Transverse colon (tissue), 4 donors: ENCODE data around the gene REC114. TPM values are rescaled to one million over a fixed set of nuclear protein-coding genes. Genes with fewer than 3 reads are reported as not detected.
"Not testable (repeated sequence)": the region's sequence is repeated elsewhere in the genome, so short reads cannot be mapped to it uniquely, and the experiment has no call there.

Experiments used
- DNase-seq: peaks from one replicate; pipeline ENCODE4 v3.0.0-alpha.2; 2019
- H3K27ac ChIP-seq, 4 donors: fragments of 200-600 bp; sonication (generic); 2 replicates each; pipeline ENCODE4 v1.5.1; 2016 to 2018; ENCODE audit warnings: inconsistent platforms in 4 of 4
- H3K27me3 ChIP-seq: fragments of 200-600 bp; sonication (generic); 2 replicates; pipeline ENCODE4 v1.5.1; 2017; ENCODE audit warnings: inconsistent platforms
- H3K36me3 ChIP-seq, 4 donors: fragments of 200-600 bp; sonication (generic); 2 replicates each; pipeline ENCODE4 v1.5.1; 2017 to 2019; ENCODE audit warnings: inconsistent platforms in 4 of 4
- H3K4me1 ChIP-seq, 4 donors: fragments of 200-600 bp; sonication (generic); 2 replicates each; pipeline ENCODE4 v1.5.1; 2017 to 2020; ENCODE audit warnings: inconsistent platforms in 4 of 4
- H3K4me3 ChIP-seq, 4 donors: fragments of 200-600 bp; sonication (generic); 1 replicate in 1 of 4; 2 replicates in 3 of 4; pipeline versions ENCODE4 v1.5.1 to v1.6.1; 2017 to 2019; ENCODE audit warnings: inconsistent platforms in 4 of 4
- H3K9me3 ChIP-seq, 2 donors: fragments of 200-600 bp; sonication (generic); 2 replicates each; pipeline ENCODE4 v1.5.1; 2017 to 2019; ENCODE audit warnings: inconsistent platforms in 2 of 2
- EP300 ChIP-seq: sonication (generic); formaldehyde crosslinking; IDR thresholded peaks from one replicate; pipeline ENCODE4 v1.6.1; 2017; ENCODE audit warnings: antibody characterized with exemption, low read depth
- POLR2A ChIP-seq: fragments of 450-650 bp; IDR thresholded peaks from one replicate; pipeline ENCODE4 v1.6.1; 2016; ENCODE audit warnings: antibody characterized with exemption, mild to moderate bottlenecking, moderate library complexity
- POLR2AphosphoS5 ChIP-seq, 3 donors: sonication (generic); formaldehyde crosslinking; IDR thresholded peaks; one replicate each; pipeline ENCODE4 v1.6.1; 2016; ENCODE audit warnings: antibody characterized with exemption in 3 of 3
- WGBS, 2 donors: methylation state at CpG; one replicate each; pipeline ENCODE4 v1.1.5; 2018; ENCODE audit warnings: low coverage in 1 of 2; 5-methylcytosine and 5-hydroxymethylcytosine counted together
- in situ Hi-C, 4 donors: fragments of 200-750 bp; cut with MboI; loops; one replicate each; pipeline versions ENCODE4 v1.15.0 to v1.15.1; 2017; ENCODE audit warnings: low sequenced_read_pairs in 3 of 4, low pct_ligation_motif_present in 1 of 4, low pct_unique_long_range_greater_than_20kb in 1 of 4
- intact Hi-C: fragments of 100-400 bp; cut with DNase I; formaldehyde crosslinking; loops from one replicate; pipeline ENCODE4 v1.15.1; 2023; ENCODE audit warnings: low total_unique reads
- total RNA-seq, 4 donors: library from RNA; depleted of rRNA; stranded (reverse); fragments of >200 nt; gene quantifications; one replicate each; pipeline ENCODE4 v1.1.0, GENCODE V29; 2016
- TF ChIP-seq, protein P1 (sequence below), 5 experiments: fragments of 200-600 bp in 3 of 5; fragments of 450-650 bp in 2 of 5; sonication (generic) in 3 of 5; IDR thresholded peaks; 1 replicate in 2 of 5; 2 replicates in 3 of 5; pipeline ENCODE4 v1.5.1; 2016 to 2017; ENCODE audit warnings: antibody characterized with exemption in 5 of 5, inconsistent platforms in 3 of 5, mild to moderate bottlenecking in 2 of 5, moderate library complexity in 1 of 5

The REC114 gene
- total RNA-seq, 4 donors from 2014 or later: not detected

DNA sequence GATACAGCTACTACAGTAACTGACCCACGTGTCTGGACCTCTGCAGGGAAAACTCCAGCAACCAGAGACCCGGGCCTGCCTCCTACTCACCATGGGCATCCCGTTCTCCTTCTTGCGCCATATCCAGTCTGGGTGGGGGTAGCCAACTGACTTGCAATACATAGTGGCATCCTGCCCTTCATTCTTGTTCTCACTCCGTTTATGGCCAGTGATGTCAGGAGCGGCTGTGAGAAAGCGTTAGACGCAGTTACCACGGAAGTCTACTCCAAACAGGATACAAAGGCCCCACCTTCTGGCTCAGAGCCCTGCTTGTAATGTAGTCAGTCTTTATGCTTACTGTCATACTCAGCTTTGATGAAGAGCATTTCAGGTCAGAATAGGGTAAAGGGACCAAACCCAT is 130.6 kb downstream of the REC114 start:
- Histone ChIP-seq H3K27me3 (no peaks in the 10 kb centered on the region), H3K27ac (peak overlapping the region; percentile 74 to 78 (median 76)), H3K36me3 (peaks cover 0 to 22% (median 9%) of the 10 kb centered on the region in 4 donors), H3K4me1 (peaks cover 13 to 46% (median 23%) of the 10 kb centered on the region in 4 donors), H3K9me3 (no peaks in the 10 kb centered on the region), H3K4me3 (no peak overlapping the region)
- peak in 2 of 3 donors; percentile 36 to 57 for TF ChIP-seq POLR2AphosphoS5 (IDR thresholded peaks at IDR 0.05)
- no peak for TF ChIP-seq POLR2A
- intact Hi-C loops: loop anchor here (5.0 kb wide), 1 partner anchor 64 kb away; no protein-coding TSS in a partner anchor
- peak; percentile 89 for DNase-seq
- in situ Hi-C loops: loop anchor here in 1 of 4 donors (25.0 kb wide), 1 partner anchor 139 kb away; no protein-coding TSS in a partner anchor
- 31% methylated on average over 9 of the region's 9 CpGs; no CpG with 5 or more reads in 1 of the 2 donors for WGBS, 2 donors

DNA sequence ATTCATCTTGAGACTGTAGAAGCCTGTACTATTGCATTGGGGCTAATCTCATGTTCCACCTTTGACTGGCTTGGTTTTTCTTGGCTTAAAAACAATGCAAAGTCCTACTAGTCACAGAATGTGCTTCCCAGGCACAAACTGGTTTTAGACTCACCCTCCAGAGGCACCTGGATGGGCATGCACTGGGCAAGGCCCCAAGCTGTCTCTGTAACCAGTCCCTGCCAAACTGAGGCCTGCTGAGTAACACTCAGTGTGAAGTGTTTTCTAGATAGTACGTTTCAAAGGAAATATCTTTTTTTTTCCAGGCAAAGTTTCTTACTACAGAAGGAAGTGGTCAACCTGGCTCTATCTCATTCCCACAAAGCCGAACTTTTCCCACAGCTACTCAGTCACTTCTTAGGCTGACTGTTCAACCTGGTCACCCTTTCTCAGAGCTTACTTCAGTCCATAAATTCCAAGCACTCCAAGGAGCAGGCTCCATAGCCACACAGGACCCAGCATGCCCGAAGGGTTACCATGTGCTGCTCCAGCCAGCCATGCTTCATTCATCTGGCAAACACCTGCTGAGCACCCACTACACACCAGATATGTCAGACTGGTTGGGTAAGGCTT is 132.8 kb downstream of the REC114 start:
- TF ChIP-seq EP300 (no peak), POLR2A (no peak), POLR2AphosphoS5 (IDR thresholded peaks at IDR 0.05) (no peak)
- TF ChIP-seq, protein P1, sequence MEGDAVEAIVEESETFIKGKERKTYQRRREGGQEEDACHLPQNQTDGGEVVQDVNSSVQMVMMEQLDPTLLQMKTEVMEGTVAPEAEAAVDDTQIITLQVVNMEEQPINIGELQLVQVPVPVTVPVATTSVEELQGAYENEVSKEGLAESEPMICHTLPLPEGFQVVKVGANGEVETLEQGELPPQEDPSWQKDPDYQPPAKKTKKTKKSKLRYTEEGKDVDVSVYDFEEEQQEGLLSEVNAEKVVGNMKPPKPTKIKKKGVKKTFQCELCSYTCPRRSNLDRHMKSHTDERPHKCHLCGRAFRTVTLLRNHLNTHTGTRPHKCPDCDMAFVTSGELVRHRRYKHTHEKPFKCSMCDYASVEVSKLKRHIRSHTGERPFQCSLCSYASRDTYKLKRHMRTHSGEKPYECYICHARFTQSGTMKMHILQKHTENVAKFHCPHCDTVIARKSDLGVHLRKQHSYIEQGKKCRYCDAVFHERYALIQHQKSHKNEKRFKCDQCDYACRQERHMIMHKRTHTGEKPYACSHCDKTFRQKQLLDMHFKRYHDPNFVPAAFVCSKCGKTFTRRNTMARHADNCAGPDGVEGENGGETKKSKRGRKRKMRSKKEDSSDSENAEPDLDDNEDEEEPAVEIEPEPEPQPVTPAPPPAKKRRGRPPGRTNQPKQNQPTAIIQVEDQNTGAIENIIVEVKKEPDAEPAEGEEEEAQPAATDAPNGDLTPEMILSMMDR (IDR thresholded peaks at IDR 0.05): no peak
- H3K4me1 ChIP-seq: peaks cover 13 to 49% (median 26%) of the 10 kb centered on the region in 4 donors
- no peaks in the 10 kb centered on the region for H3K9me3 ChIP-seq
- 70 to 81% methylated on average over 2 to 3 of the region's 3 CpGs for WGBS, 2 donors
- no peak overlapping the region for H3K4me3 ChIP-seq
- H3K27ac ChIP-seq: no peak overlapping the region
- DNase-seq: no peak
- no peaks in the 10 kb centered on the region for H3K27me3 ChIP-seq
- intact Hi-C loops: no loop called here
- peaks cover 0 to 11% (median 2%) of the 10 kb centered on the region in 4 donors for H3K36me3 ChIP-seq
- in situ Hi-C loops: no loop called here

DNA sequence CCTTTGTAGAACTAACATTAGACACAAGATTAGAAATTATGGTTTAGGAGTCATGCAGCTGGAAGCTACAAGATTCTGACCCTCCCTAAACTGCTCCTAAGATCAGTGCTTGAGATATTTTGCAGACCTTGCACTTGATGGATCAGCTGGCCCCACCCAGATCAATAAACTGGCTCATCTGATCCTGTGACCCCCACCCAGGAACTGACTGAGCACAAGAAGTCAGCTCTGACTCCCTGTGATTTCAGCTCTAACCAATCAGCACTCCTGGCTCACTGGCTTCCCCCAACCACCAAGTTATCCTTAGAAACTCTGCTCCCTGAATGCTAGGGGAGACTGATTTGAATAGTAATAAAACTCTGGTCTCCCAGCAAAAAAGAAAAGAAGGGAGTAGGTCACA is 134.6 kb downstream of the REC114 start:
- in situ Hi-C loops, H3K27me3 ChIP-seq, intact Hi-C loops, H3K36me3 ChIP-seq, H3K9me3 ChIP-seq, DNase-seq, H3K4me3 ChIP-seq: not testable (repeated sequence)
- peaks cover 13 to 43% (median 24%) of the 10 kb centered on the region in 4 donors for H3K4me1 ChIP-seq
- H3K27ac ChIP-seq: peak overlapping the region; percentile 47 to 76 (median 66)

DNA sequence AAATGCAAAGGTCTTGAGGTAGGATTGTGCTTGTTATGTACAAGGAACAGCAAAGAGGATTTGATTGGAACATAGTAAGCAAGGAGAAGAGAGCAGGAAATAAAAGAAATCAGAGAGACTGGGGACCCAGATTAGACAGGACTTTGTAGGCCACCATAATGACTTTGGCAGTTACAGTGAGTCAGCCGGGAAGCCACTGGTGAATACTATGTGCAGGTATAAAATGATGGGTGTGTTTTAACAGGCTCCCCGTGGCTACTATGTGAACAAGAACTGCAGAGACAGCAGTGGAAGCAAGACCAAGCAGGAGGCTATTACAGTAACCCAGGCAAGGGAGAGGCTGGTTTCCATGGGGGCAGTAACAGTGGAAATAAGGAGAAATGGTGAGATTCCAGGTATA is 135.1 kb downstream of the REC114 start:
- H3K4me3 ChIP-seq: no peak overlapping the region
- in situ Hi-C loops (no loop called here), intact Hi-C loops (no loop called here)
- H3K27ac ChIP-seq: peak overlapping the region; percentile 47 to 76 (median 66)
- peaks cover 13 to 39% (median 20%) of the 10 kb centered on the region in 4 donors for H3K4me1 ChIP-seq
- no peak for TF ChIP-seq EP300
- no peak for TF ChIP-seq POLR2A
- TF ChIP-seq, protein P1 (IDR thresholded peaks at IDR 0.05): no peak
- peaks cover 0 to 9% (median 0%) of the 10 kb centered on the region in 4 donors for H3K36me3 ChIP-seq
- DNase-seq: peak; percentile 46
- no peaks in the 10 kb centered on the region for H3K9me3 ChIP-seq
- 41 to 59% methylated on average over 2 of the region's 2 CpGs for WGBS, 2 donors
- H3K27me3 ChIP-seq: no peaks in the 10 kb centered on the region

DNA sequence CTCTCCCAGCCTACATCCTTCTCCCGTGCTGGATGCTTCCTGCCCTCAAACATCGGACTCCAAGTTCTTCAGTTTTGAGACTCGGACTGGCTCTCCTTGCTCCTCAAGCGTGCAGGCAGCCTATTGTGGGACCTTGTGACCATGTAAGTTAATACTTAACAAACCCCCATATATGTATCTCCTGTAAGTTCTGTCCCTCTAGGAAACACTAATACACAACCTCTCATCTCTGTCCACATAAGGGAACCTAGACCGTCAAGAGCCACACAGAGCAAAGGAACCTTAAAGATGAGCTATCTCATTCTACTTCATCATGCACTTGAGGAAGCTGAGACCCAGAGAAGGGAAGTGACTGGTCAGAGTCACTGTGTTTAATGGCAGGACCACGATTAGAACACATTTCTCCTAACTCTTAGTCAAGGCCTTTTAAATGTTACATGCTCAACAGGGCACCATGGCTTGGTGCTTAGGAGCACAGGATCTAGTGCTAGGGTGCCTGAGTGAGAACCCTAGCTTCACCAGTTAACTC is 140.0 kb downstream of the REC114 start:
- Histone ChIP-seq H3K27ac (no peak overlapping the region), H3K4me3 (no peak overlapping the region), H3K27me3 (no peaks in the 10 kb centered on the region), H3K4me1 (peaks cover 0 to 12% (median 6%) of the 10 kb centered on the region in 4 donors), H3K9me3 (no peaks in the 10 kb centered on the region), H3K36me3 (peaks cover 0 to 25% (median 7%) of the 10 kb centered on the region in 4 donors)
- no peak for DNase-seq
- WGBS, 2 donors: 84 to 92% methylated on average over 4 to 6 of the region's 6 CpGs
- in situ Hi-C loops (no loop called here), intact Hi-C loops (no loop called here)
- TF ChIP-seq, protein P1 (IDR thresholded peaks at IDR 0.05): no peak
- TF ChIP-seq POLR2AphosphoS5 (IDR thresholded peaks at IDR 0.05) (no peak), POLR2A (no peak), EP300 (no peak)
